GM19023 (cell line): ENCODE data around the gene ARMS2.

ENCODE experiments used
- ATAC-seq: cut with Tn5 transposase; IDR thresholded peaks from one replicate; pipeline ENCODE4 v1.9.1; 2021; ENCODE audit warnings: mild to moderate bottlenecking, moderate library complexity; ENCODE audit not compliant: unreplicated experiment

The ARMS2 gene, protein sequence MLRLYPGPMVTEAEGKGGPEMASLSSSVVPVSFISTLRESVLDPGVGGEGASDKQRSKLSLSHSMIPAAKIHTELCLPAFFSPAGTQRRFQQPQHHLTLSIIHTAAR

DNA sequence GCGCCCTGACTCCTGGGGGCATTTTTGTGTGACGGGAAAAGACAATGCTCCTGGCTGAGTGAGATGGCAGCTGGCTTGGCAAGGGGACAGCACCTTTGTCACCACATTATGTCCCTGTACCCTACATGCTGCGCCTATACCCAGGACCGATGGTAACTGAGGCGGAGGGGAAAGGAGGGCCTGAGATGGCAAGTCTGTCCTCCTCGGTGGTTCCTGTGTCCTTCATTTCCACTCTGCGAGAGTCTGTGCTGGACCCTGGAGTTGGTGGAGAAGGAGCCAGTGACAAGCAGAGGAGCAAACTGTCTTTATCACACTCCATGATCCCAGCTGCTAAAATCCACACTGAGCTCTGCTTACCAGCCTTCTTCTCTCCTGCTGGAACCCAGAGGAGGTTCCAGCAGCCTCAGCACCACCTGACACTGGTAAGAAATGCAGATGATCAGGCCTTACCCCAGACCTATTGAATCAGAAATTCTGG is at the start of gene ARMS2:
Gene ARMS2, plus strand, starts transcription at position 51 of the 478 bp plus-strand sequence. Its CDS starts 75 bp downstream, at position 126.
- no peak for ATAC-seq

GRCh38 chr10:122407375-122408125 is 46.9 kb upstream of the ARMS2 start:
- ATAC-seq: no peak

- no peak for ATAC-seq
These were observed 41.1 kb upstream of the ARMS2 start for GRCh38 chr10:122413327-122413726.

DNA sequence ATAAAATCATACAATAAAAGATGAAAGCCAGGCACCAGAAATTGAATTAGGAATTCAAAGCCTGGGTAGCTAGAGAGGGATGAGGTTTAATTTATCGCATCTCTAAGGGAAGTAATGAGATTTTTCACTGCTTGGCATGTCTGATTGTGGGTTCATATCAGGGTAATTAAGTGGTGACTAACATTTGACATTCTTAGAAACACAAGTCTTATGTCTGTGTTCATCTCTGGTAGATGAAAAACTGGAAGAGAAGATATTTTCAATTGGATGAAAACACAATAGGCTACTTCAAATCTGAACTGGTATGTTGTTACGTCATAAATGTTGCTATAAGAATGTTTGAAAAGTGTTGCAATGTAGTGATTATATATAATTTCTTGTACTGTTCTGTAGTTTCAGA is 36.8 kb upstream of the ARMS2 start:
- ATAC-seq: no peak

GRCh38 chr10:122419016-122419415 is 35.4 kb upstream of the ARMS2 start:
- no peak for ATAC-seq

DNA sequence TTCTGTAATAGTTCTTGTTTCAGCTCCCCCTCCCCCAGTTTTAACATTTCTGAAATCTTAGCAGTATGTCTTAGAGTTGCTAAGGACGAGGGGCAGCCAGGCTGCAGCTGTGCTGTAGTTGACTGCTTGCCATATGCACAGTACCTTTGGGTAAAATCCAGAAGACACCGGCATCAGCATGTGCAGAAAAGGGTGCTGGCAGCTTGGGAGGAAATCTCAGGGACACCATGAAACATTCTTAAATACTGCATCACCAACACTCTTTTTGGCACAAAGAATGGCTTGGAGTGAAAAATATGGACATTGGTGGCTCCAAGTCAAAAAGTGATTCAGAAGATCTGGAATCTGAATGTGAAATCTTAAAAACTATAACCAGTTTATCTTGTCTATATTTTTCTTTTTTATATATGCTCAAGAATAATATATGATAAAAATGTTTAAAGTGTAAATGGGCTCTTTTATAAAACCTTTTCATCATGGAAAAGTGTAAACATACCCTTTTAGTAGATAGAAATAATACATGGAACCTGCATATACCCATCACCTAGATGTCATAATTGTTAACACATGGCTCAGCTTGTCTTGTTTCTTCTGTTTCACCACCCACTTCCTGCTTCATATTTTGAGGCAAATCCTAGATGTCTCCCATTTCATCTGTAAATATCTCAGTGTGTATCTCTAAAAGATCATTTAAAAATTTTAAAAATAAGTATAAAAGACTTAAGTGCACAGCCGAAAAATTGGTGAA is 34.4 kb upstream of the ARMS2 start:
- no peak for ATAC-seq

DNA sequence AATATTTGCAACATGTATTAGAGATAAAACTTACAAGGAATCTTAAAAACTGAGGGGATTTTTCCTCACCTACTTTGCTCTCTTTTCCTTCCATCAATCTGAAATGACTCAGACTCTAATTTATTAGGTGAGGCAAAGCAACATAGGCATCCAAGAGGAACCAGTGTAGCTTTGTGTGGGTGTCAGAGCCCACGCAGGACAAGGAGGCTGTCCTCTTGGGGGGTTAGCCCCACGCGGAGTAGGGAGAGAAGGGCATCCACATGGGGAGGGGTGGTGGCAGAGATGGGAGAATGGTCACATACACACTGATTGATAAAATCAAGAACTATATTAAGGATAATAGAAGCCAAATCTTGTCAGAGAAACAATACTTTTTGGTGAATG is 33.8 kb upstream of the ARMS2 start:
- no peak for ATAC-seq

DNA sequence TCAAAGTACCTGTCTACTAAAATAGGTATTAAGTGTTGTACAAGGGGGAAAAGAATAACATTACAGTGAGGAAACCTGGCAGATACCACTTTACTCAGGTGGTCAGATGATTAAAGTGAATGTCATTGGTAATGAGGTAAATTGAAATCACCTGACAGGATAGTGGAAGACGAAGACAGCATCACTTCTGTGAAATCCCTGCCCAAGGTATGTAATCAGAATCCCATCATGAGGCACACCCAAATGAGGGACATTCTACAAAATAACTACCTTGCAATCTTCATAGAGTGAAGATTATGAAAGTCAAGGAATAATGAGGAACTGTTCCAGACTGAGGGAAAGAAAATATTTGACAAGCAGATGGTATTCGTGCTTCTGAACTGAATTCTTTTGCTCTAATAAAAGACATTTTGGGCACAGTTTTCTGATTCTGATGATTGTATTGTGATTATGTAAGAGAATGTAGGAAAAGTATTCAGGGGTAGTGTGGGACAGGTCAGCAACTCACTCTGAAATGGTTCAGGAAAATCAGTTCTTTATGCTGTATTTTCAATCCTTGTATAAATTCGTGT is 33.3 kb upstream of the ARMS2 start:
- no peak for ATAC-seq

DNA sequence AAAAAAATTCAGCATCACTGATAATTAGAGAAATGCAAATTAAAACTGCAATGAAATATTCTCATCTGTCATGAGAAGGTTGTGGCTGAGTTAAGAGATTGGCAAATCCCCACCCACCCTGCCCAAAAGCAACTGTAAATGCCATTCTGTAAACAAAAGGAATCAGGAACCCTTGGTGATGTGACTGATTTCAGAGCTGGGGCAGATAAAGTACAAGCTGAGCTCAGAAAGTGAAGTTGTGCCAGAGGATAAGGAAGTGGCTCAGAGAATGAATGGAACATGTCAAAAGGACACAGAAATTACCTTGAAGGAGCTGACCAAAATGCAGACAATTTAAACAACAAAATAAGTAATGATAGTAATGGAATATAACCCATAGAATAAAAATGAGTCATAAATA is 32.7 kb upstream of the ARMS2 start:
- no peak for ATAC-seq

GRCh38 chr10:122422266-122422989 is 32.0 kb upstream of the ARMS2 start:
- no peak for ATAC-seq

GRCh38 chr10:122424059-122424458 is 30.4 kb upstream of the ARMS2 start:
- no peak for ATAC-seq

GRCh38 chr10:122426829-122427228 is 27.6 kb upstream of the ARMS2 start:
- ATAC-seq: no peak

DNA sequence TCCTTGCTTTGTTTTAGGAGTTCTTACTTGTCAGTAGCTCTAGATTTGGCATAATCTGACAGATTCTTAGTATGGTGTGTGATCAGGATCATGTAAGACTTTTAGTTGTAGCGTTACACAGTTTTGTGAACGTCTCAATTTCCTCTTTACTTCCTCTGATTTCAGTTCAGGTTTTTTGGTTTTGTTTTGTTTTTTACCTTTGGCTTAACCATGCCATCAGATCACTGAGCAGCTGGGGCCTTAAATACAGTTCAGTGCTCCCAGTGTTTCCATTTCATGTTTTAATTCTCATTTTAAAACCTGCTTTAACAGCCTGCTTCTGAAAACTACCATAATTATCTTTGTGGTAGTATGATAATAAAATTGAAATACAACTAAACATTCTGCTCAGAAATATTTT is 27.2 kb upstream of the ARMS2 start:
- ATAC-seq: no peak

GRCh38 chr10:122435212-122435827 is 19.1 kb upstream of the ARMS2 start:
- ATAC-seq: no peak

GRCh38 chr10:122441961-122442360 is 12.5 kb upstream of the ARMS2 start:
- no peak for ATAC-seq

DNA sequence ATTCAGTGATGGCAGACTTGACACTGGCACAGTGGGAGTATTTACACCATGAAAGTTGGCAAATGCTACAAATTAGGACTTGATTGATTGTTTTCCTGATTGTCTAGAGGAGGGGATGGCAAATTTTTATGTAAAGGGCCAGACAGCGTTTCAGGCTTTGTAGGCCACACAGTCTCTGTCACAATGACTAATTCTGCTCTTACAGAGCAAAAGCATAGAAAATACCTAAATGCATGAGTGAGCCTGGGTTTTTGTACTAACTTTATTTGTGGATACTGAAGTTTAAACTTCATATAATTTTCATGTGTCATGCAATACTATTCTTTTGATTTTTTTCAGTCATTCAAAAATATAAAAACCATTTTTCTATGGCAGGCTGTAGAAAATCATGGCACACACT is 9.0 kb upstream of the ARMS2 start:
- ATAC-seq: no peak

DNA sequence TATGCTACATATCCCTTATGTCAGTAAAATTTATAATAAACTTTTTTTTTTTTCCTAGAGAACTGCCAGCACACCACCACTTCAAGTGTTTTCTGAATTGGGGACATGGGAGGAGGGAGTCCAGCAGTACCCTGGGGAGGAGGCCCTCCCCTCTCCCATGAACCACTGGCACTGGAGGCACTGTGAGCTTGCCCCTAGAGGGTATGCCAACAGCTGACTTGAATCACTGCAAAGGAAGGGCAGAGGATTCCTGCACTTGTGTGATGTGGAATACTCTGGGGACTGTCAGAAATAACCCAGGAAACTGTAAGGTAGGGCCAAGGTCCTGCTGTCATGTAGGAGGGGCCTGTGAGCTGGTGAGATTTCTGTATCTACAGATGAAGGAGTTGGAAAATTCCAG is 8.5 kb upstream of the ARMS2 start:
- ATAC-seq: no peak

DNA sequence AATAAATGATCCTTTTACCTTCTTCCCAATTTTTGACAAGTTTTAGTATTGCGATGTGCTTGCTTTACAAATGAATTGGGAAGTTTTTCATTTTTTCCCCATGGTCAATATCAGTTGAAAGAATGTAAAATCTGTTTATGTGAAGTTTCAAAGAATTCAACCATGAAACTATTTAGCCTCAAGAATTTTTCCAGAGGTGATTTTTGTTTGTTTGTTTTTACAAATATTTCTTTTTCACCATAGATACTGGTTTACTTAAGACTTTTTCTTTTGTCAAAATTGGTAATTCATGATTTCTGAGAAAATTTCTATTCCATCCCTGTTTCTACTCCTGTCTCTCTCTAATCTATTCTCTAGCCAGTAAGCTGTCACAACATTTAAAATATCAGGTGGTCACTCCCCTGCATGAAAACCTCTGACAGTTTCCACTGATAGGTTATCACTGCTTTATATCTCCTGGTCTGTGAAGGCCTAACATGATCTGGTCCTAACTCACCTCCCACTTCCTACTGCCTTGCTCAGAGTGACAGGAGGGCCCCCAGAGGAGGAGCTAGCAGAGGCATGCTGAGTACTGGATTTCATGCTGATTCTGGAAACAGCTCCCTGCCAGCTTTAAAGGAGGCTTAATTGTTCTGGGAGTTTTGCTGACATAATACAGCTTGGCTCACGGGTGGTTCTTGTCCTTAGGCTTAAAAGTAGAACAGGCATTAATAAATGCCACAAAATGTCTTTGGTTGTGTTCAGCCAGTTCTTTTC is 7.6 kb upstream of the ARMS2 start:
- no peak for ATAC-seq

DNA sequence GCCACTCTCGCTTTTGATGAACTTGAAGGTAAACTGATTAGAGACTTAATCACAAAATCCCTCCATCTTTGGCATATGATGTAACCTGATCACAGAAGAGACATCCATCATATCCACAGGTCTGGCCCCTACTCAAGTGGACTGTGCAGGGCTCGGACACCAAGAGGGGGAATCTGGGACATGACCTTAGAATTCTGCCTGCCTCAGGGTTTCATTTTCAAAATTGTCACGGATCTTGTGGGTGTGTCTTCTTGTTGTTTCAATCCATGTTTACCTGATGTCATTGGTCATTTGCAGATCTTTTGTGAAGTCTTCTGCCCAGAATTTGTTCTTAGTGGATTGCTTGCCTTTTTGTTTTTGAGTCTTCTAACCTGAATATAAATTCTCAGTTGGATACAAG is 5.9 kb upstream of the ARMS2 start:
- ATAC-seq: no peak

DNA sequence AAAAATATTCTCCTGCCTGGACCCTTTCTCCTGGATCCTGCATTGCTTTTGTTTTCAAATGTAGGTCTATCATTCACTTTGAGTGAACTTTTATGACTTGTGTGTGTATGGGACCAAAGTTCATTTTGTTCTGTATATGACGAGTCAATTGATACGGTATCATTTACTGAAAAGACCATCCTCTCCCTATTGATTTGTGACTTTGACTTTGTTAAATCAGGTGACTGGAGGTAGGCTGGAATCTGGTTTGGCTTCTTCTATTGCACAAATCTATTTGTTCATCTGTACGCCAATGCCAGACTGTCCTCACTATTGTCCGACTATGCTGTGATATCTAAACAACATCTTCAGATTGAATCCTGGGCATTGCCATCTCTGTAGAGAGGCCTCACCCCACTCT is 5.3 kb upstream of the ARMS2 start:
- ATAC-seq: no peak
